Superior temporal gyrus (tissue), 1 donor: Measurements from ENCODE around the gene OVCA2.

Experiments
- DNase-seq: peaks from one replicate; pipeline ENCODE4 v3.0.0-alpha.2; 2016; ENCODE audit errors: extremely low spot score

OVCA2 gene

DNA sequence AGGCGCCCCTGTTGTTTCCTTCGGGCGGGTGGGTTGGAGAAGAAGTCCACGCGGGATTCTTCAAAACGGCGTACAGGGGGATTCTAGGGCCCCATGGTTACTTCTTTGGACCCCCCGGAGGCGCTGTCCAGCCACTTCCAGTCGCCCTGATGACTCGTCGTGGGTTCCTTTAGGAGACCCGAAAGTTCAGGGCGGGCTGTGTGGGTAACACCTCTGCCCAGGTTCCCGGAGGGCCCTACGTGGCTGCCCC, 12.4 kb downstream of the OVCA2 start:
- no peak for DNase-seq

DNA sequence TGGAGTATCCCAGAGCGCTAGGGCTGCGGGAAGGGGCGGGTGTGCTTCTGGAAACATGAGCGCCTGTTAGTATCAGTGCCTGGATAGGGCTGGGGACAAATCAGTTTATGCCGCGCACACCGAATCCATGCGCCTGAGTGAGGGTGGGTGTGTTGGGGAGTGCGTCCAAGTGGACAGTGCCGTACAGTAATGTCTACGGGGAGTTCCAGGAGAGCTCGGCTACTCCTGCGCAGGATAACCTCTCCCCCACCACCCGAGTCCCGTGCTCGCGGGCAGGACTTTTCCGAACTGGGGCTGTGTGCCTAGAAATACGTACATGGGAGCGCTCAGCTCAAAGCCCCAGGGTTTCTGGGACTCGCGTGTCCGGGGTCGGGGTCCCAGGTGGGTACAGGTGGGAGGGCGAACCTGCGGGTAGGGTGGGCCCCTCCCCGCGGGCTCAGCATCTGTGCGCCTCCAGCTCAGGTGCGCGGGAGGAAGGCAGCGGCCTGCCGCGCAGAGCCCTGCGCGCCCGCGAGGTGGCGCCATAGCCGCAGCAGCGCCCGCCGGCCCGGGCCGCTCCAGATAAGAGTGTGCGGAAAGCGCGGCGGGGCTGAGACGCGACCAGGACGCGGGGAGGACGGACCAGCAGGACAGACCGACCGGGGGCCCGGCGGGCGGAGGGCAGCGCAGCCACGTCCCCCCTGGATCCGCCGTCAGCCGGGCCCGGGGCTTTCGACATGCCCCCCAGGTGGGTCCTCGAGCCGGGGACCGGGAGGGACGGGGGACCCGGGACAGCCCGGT, 12.9 kb downstream of the OVCA2 start, which contains the start of gene HIC1:
Gene HIC1 (plus strand): TSS at position 592 of the 780 bp plus-strand sequence. CDS start 1,588 bp downstream, outside the sequence.
- DNase-seq = peak; percentile 68

DNA sequence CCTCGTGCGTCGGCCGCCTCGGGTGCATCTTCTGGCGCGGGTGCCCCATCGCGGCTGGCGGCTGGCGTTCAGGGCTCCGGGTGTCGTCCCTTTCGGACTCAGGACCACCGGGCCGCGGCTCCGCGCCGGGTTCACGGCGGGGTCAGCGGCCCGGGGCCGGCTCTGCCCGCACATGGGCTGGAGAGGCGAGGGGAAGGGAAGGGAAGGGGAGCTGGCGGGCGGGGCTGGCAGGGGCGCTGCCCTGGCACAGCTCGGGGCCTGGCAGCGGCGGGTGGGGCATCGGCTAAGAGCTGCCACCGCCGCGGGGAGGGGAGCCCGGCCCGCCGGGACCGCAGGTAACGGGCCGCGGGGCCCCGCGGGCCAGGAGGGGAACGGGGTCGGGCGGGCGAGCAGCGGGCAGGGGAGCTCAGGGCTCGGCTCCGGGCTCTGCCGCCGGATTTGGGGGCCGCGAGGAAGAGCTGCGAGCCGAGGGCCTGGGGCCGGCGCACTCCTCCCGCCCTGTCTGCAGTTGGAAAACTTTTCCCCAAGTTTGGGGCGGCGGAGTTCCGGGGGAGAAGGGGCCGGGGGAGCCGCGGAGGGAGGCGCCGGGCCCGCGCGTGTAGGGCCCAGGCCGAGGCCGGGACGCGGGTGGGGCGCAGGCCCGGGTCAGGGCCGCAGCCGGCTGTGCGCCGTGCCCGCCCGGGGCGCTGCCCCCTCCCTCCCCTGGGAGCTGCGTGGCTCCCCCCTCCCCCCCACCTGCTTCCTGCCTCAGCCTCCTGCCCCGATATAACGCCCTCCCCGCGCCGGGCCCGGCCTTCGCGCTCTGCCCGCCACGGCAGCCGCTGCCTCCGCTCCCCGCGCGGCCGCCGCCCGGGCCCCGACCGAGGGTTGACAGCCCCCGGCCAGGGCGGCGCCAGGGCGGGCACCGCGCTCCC, 13.7 kb downstream of the OVCA2 start:
- DNase-seq = no peak

DNA sequence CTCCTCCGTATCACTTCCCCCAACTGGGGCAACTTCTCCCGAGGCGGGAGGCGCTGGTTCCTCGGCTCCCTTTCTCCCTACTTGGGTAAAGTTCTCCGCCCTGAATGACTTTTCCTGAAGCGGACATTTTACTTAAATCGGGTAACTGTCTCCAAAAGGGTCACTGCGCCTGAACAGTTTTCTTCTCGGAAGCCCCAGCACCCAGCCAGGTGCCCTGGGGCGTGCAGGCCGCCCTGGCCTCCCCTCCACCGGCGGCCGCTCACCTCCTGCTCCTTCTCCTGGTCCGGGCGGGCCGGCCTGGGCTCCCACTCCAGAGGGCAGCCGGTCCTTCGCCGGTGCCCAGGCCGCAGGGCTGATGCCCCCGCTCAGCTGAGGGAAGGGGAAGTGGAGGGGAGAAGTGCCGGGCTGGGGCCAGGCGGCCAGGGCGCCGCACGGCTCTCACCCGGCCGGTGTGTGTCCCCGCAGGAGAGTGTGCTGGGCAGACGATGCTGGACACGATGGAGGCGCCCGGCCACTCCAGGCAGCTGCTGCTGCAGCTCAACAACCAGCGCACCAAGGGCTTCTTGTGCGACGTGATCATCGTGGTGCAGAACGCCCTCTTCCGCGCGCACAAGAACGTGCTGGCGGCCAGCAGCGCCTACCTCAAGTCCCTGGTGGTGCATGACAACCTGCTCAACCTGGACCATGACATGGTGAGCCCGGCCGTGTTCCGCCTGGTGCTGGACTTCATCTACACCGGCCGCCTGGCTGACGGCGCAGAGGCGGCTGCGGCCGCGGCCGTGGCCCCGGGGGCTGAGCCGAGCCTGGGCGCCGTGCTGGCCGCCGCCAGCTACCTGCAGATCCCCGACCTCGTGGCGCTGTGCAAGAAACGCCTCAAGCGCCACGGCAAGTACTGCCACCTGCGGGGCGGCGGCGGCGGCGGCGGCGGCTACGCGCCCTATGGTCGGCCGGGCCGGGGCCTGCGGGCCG, 14.7 kb downstream of the OVCA2 start:
- DNase-seq = no peak

DNA sequence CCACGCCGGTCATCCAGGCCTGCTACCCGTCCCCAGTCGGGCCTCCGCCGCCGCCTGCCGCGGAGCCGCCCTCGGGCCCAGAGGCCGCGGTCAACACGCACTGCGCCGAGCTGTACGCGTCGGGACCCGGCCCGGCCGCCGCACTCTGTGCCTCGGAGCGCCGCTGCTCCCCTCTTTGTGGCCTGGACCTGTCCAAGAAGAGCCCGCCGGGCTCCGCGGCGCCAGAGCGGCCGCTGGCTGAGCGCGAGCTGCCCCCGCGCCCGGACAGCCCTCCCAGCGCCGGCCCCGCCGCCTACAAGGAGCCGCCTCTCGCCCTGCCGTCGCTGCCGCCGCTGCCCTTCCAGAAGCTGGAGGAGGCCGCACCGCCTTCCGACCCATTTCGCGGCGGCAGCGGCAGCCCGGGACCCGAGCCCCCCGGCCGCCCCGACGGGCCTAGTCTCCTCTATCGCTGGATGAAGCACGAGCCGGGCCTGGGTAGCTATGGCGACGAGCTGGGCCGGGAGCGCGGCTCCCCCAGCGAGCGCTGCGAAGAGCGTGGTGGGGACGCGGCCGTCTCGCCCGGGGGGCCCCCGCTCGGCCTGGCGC, 15.4 kb downstream of the OVCA2 start:
- DNase-seq = no peak

DNA sequence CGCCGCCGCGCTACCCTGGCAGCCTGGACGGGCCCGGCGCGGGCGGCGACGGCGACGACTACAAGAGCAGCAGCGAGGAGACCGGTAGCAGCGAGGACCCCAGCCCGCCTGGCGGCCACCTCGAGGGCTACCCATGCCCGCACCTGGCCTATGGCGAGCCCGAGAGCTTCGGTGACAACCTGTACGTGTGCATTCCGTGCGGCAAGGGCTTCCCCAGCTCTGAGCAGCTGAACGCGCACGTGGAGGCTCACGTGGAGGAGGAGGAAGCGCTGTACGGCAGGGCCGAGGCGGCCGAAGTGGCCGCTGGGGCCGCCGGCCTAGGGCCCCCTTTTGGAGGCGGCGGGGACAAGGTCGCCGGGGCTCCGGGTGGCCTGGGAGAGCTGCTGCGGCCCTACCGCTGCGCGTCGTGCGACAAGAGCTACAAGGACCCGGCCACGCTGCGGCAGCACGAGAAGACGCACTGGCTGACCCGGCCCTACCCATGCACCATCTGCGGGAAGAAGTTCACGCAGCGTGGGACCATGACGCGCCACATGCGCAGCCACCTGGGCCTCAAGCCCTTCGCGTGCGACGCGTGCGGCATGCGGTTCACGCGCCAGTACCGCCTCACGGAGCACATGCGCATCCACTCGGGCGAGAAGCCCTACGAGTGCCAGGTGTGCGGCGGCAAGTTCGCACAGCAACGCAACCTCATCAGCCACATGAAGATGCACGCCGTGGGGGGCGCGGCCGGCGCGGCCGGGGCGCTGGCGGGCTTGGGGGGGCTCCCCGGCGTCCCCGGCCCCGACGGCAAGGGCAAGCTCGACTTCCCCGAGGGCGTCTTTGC, 16.2 kb downstream of the OVCA2 start:
- no peak for DNase-seq

DNA sequence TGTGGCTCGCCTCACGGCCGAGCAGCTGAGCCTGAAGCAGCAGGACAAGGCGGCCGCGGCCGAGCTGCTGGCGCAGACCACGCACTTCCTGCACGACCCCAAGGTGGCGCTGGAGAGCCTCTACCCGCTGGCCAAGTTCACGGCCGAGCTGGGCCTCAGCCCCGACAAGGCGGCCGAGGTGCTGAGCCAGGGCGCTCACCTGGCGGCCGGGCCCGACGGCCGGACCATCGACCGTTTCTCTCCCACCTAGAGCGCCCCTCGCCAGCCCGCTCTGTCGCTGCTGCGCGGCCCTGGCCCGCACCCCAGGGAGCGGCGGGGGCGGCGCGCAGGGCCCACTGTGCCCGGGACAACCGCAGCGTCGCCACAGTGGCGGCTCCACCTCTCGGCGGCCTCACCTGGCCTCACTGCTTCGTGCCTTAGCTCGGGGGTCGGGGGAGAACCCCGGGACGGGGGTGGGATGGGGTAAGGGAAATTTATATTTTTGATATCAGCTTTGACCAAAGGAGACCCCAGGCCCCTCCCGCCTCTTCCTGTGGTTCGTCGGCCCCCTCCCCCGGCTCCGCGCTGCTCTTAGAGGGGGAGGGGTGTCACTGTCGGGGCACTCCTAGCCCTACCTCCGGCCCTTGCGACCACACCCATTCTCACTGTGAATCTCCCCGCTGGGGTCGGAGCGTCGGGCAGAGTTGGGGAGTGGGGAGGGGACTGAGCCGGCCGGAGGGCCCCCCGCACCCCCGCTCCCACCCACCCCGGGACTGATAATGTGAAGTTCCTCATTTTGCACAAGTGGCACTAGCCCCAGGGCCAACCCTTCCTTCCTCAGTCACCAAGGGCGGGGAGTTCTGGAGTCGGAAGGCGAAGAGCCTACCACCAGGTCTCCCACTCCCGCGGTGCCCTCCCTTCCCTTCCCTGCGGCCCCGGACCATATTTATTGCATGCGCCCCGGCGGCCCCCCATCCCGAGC, 17.0 kb downstream of the OVCA2 start:
- no peak for DNase-seq

DNA sequence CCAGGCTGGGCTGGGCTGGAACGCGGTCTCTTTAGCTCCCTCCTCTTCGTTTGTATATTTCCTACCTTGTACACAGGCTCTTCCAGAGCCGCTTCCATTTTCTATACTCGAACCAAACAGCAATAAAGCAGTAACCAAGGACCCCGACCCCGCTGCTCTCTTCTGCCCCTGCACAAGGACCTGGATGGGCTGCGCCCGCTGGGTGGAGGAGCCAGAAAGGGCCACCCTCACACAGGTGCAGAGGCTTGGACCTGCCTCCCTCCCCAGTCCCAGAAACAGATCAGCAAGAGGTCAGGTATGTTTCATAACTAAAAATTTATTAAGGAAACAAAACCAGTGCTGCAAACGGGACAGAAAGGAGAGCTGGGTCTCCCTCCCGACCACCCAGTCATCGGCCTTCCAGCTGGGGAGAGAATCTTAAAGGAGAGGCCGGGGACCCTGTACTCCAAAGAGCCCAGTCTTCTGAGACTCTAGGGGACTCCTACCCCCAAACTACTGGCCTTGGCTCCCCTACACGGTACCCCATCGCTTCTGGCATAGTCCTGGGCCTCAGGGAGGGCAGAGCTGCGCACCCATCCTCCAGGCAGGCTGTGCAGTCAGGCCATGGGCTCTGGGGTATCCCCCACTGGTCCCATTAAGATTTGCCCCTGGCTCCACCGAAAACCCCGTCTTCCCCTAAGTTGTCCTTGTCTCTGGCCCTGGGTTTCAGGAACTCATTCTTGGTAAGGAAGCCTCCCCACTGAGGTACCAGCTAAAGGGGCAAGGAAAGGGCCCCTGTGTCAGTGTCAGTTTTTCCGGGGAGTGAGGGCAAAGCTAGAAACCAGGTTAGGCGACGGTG, 17.9 kb downstream of the OVCA2 start:
- no peak for DNase-seq

DNA sequence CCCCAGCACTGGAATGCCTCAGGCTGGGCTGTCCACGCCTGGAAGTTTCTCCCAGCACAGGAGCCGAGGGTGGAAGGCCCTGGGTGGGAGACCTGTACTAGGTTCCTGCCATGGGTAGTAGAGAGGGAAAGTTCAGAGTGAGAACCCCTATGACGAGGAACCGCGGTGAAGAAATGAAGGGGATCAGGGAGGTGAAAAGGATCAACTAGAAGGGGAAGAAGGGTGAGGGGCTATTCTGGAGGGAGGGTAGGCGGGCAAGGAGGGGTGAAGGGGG, 18.5 kb downstream of the OVCA2 start:
- no peak for DNase-seq

DNA sequence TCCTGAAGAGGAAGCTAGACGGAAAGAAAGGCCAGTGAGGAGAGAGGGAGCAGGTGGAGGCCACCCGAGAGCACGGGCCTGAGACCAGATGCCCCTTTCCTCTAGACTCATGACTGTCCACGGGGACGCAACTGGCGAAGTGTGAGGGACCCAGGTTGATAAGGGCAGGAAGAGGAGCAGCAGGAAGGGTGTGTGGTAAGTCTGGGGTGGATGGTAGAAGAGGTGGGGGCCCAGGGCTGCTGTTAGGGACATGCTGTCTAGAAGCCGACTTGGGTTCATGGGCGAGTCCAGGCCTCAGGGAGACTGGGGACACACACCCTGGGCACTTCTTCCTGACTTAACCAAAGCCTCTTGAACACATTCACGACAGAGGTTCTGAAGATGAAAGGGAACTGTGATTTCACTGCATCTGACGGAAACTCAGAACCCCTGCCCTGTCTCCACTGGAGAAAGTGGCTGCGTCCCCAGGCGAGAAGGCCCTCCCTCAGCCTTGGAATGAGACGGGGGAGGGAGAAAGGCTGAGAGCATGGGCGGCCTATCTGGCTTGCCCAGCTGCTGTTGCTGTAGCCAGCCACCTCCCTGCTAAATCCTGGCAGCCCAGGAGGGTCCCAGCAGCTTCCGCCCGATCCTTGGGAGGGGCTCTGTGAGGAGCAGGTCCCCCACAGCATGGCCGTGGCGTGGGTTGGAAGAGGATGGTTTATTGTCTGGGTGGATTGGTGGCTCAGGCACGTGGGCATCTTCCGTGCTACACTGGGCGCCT, 19.0 kb downstream of the OVCA2 start:
- no peak for DNase-seq

DNA sequence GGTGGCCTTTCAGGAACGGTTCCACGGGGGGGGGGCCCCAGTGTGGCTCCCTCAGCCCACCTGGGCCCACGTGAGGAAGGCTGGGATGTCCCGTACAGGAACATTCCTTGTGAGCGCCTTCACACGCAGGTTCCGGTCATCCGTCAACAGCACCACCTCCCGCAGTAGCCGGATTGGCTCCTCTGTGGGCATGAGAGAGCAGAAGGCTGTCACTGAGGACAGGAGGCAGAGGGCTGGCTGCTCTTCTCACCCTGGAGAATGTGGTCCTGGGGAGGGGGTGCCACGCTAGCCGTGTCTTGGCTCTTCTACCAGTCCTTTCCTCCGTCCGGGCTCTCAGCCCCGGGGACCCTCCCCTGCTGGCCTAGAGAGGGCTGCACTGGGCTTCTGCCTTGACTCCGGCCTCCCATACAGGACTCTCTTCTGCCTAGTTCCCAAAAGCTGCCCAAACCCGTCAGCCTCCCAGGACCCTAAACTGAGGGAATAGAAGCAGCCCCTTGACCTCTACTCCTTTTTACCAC, 19.7 kb downstream of the OVCA2 start:
- DNase-seq = no peak

DNA sequence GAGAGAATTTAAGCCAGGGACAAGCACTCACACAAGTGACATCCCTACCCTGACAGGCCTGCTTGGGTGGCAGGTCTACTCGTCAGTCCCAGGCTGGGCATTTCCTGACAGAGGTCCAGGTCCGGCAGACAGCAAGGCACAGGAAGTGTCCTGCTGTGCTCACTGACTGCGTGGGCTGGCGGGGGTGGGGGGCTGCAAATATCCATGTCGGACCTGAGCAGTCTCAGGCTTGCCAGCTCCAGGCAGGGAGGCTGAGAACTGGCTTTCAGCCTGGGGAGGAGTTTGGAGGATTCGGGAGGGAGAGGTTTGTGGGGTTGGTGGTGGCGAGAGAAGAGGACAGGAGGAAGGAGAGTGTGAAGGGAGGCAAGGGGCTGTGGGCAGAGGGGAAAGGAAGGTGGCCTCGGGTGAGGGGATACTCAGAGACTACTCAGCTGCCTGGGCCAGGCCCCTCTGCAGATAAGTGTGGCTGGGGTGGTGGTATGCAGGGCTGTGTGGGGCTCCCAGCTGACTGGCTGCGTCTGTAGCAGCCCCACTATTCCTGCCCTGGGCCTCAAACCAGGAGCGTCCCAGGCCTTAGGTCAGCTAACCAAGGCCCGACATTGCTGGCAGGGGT, 20.9 kb downstream of the OVCA2 start:
- DNase-seq = no peak

DNA sequence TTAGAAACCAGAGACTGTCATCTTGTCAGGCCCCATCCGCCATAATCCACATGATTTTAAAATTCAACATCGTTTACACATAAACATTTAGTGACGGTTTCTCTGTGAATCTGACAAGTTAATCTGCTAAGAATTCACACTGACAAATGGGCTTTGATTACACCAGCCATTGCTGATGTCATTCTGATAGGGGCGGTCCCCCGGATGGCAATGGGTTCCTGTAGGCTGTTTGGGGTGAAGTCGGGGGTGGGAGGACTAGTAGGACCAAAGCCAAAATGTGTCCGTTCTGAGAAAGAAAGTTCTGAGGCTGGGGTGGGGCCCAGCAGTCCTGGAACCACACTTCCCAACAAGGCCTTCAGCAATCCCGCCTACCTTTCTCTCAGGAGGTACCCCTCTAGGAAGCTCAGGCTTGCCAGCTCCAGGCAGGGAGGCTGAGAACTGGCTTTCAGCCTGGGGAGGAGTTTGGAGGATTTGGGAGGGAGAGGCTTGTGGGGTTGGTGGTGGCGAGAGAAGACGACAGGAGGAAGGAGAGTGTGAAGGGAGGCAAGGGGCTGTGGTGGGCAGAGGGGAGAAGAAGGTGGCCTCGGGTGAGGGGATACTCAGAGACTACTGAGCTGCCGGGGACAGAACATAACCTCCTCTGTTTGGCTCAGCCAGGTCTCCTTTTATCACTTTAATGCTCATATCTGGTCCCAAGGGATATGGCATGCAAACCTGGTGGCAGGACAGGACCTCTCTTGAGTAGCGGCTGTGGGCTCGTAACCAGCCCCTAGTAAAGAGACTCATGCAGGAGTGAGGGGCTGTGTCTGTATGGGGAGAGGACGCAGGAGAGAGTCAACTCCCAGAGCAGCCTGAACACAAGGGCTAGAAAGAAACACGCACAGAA, 21.7 kb downstream of the OVCA2 start:
- no peak for DNase-seq

DNA sequence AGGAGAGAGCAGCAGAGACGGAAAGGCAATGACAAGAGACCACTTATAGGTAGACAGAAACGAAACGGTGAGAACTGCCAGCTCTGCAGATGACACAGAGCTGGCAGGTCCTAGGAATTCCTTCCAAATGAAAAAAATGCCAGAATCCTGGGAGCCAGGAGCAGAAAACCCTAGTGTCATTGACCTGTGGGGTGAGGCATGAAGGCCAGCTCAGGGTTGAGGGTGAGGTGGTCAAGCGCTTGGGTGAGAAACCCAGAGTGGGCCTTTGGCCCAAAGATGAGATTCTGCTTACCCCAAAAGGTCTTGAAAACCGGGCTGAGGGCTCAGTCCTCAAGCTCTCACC, 22.3 kb downstream of the OVCA2 start:
- no peak for DNase-seq

DNA sequence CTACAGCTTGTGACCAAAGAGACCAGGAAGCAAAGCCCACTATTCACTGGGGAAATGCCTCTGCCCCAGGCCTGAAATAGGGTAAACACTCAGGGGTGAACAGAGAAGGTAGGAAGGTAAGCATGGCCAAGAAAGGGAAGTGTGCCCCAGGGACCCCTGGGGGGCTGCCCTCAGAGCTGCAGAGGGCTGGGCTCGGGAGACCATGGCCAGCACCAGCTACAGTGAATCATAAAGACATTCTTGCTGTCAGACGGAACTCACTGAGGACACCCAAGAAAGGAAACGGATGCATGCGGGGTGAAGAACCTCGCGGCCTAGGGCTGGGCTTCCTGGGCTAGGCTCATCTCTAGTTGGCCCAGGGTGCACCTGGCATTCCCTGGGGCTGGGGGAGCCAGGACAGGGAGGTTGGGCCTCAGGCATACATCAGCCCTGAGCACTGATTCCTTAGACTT, 22.7 kb downstream of the OVCA2 start:
- DNase-seq = no peak

DNA sequence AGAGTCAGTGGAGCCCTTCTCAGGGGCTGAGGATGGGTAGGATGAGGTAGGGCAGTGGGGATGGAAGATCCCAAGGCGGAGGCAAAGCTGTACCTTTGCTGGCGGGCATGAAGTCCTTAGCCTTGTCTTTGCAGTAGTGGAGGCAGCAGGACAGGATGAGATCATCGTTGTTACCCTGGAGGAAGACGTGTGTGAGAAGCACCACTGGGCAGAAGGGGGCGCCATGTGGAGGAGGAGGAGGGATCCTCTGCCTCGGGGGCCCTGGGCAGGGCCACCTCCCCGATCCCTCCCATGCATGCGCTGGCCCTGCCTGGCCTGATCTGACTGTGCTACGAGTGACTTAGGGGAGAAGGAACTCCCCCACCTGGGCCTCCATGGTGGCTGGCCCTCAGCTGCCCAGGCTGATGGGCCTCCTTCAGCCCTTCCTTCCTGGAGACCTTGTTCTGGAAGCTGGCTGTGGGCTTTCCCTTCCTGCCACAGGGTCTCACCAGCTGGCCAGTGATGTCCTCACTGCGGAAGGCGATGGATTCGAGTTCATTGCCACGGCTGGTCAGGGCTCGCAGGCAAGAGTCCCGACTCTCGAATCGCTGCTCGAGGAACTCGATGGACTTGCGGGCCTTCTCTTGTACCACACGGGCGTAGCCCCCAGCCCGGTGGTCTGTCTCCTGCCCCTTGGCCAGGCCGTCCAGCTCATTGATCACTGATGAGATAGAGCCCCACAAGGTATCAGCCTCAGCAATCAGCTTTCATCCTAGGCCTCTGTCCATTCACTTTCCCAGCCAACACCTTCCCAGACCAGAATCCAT, 23.4 kb downstream of the OVCA2 start:
- DNase-seq = no peak
